Left kidney (tissue), 2 donors: ENCODE measurements around the gene NCLN. TPM values are rescaled to one million over a fixed set of nuclear protein-coding genes. Genes with fewer than 3 reads are reported as not detected.
"Not testable (repeated sequence)": the region's sequence is repeated elsewhere in the genome, so short reads cannot be mapped to it uniquely, and the experiment has no call there.

Experiments used
- DNase-seq: peaks from one replicate; pipeline ENCODE4 v3.0.0-alpha.2; 2013
- polyA plus RNA-seq: library from polyadenylated mRNA; unstranded; fragments of 120-200 nt; gene quantifications from one replicate; pipeline ENCODE4 v1.2.1, GENCODE V29; 2013; ENCODE audit not compliant: insufficient read length

The NCLN gene
- polyA plus RNA-seq, 1 donor, result 38.7 TPM

DNA sequence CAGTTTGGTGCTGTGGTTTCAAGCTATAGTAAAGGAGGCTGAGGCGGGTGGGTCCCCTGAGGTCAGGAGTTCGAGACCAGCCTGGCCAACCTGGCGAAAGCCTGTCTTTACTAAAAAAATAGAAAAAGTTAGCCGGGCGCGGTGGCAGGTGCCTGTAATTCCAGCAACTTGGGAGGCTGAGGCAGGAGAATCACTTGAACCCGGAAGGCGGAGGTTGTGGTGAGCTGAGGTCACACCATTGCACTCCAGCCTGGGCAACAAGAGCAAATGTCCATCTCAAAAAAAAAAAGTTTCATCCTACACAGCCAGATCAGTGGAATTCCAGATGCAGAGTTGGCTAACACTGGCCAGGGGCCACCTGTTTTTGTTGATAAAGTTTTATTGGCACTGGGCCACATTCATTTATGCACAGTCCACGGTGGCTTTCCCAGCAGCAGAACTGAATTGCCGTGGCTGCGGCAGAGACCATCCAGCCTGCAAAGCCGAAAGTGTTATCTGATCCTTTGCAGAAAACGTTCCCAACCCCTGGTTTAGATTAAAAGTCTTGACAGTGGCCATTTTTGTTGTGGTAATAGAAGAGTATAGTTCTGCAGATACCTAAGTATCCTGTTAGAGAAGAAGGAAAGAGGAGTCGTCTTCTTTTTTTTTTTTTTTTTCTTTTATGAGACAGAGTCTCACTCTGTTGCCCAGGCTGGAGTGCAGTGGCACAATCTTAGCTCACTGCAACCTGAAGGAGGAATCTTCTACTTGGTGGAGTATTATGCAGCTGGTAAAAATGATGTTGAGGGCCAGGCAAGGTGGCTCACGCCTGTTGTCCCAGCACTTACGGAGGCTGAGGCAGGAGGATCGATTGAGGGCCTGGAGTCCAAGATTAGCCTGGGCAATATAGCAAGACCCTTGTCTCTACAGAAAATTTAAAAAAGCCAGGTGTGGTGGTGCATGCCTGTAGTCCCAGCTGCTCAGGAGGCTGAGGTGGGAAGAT lies 8.7 kb downstream of the NCLN start:
- DNase-seq, result no peak

DNA sequence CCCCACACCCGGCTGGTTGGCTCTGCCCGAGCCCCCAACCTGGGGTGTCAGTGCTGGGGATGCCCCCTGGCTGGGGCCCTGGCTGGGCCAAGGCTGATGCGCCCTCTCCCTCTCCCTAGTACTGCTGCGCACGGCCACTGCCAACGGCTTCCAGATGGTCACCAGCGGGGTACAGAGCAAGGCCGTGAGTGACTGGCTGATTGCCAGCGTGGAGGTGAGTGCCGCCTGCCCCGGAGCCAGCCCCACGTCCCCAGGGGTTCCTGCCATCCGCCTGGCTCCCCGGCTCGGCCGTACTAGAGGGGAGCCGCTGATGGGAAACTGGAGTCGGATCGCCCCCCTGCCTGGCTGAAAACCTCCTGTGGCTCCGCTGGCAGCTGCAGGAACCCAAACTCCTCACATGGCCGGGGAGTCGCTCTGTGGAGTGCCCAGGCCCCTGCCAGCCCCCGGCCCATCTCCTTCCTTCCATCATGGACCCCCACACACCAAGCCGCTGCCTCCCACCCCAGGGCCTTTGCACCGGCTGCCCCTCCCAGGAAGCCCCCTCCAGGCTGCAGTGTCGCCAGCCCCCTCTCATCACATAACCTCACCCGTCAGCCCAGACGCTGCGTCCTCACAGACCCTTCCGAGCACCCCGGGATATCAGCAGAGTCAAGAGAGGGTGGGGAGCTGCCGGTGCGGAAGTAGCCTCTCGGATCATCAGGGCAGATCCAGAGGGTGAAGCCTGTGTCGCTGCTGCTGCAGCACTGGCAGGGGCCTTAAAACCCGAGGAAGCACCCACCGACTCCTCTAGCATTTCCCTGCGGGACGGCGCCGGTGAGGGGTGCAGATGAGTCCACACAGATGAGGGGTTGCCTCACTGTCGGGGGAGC lies 10.6 kb downstream of the NCLN start:
- no peak for DNase-seq

DNA sequence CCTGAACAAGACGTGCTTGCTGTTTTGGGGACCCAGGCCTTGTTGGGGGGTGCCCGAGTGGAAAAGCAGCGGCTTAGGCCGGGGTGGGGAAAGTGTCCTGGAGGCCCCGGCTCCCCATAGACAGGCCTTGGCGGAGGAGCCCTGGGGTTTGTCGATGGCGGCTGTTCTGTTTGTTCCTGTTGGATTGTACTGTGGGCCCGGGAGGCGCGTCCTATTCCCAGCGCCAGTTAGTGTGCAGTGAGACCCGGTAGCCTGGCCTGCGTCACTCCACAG lies 11.1 kb downstream of the NCLN start:
- no peak for DNase-seq

DNA sequence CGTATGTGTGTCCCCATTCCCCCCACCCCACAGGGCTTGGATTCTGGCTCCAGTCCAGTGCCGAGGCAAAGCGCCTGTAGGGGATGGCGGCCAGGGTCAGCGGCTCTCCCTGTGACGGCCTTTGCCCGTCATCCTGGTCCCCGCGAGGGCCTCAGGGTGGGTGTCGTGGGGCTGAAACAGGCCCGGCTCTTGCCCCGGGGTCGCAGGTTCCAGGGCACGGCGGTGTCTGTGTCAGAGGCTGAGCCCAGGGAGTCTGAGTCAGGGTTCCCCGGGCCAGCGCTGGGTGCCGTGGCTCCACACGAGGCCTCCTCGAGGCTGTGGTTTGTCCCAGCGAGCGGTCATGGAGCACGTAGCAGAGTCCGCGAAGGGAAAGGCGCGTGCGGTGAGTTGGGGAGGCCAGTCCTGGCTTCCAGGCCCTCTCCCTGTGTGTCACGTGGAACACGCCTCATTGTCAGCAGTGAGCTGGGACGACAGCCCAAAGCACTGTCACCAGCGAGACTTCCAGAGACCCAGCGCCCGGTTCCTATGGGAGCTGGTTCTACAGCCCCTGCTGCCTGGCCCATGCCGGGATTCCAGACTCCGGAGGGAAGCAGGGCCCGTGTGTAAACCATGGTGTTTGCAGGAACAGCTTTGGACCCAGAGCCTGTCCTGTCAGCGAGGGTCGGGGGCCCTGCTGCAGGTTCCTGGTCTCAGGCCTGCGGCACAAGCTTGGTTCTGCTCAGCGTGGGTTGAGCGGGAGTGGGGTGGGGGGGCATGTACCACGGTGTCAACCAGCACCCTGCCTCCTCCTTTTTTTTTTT lies 13.4 kb downstream of the NCLN start:
- DNase-seq, result no peak

DNA sequence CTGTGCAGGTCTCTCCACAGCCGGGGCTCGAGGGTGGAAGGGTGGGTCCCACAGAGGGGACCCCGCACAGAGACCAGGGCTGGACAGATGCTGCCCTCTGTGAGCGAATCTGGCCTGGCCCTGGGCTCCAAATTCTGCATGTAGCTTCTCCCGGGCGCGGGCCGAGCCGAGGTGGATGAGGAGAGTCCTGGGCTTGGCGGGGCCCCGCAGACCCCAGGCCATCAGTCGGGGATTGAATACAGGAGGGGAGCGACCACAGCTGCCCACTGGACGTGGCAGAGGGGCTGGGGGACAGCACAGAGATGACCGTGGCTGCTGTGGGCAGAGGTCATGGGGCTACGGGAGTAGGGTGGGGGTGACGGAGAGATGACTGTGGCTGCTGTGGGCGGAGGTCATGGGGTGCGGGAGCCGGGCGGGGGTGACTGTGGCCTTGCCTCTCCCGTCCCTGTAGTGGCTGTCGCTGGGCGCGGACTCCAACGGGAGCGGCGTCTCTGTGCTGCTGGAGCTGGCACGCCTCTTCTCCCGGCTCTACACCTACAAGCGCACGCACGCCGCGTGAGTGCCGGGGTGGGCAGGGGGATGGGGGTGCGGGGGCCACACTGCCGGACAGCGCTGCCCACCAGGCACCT lies 15.5 kb downstream of the NCLN start:
- DNase-seq, result no peak

DNA sequence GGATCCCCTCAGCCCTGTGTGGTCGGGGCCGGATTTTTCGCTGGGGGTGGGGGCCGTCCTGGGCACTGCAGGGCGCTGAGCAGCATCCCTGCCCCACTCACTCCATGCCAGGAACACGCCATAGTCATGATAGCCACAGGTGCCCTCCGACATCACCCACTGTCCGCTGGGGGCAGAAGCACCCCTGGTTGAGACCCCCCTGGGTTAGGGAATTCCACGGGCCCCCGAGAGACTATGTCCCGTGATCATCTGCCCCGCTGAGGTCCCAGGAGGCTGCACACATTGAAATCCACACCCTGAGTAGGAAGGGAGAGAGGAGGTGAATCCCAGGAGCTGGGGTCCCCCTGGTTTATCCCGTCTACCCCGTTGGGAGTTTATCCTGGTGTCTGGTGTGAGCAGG lies 16.2 kb downstream of the NCLN start:
- DNase-seq, result no peak

DNA sequence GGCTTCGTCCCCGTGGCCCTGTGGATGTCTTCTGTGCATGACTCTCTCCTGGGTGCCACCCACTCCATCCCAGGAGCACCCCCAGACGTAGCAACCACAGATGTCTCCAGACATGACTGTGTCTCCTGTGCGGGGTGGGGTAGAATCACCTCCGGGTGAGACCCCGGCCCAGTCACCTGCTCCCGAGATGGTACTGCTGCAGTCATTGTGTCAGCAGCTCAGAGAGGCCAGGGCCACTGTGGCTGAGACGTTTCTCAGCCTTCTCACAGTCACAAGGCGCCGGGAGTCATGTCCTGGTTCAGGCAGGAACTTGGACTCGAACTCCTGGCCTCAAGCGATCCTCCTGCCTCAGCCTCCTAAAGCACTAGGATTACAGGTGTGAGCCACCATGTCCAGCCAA lies 16.6 kb downstream of the NCLN start:
- no peak for DNase-seq

DNA sequence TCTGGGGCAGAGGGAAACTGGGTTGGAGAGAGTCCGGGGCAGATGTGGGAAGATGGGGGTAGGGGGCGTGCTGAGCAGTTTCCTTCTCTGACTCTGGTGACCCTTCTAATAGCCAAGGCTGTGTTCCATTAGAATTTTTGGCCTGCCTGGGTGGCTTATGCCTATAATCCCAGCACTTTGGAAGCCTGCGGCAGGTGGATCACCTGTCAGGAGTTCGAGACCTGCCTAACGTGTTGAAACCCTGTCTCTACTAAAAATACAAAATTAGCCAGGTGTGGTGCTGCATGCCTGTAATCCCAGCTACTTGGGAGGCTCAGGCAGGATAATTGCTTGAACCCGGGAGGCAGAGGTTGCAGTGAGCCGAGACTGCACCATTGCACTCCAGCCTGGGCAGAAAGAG lies 17.2 kb downstream of the NCLN start:
- not testable (repeated sequence) for DNase-seq

DNA sequence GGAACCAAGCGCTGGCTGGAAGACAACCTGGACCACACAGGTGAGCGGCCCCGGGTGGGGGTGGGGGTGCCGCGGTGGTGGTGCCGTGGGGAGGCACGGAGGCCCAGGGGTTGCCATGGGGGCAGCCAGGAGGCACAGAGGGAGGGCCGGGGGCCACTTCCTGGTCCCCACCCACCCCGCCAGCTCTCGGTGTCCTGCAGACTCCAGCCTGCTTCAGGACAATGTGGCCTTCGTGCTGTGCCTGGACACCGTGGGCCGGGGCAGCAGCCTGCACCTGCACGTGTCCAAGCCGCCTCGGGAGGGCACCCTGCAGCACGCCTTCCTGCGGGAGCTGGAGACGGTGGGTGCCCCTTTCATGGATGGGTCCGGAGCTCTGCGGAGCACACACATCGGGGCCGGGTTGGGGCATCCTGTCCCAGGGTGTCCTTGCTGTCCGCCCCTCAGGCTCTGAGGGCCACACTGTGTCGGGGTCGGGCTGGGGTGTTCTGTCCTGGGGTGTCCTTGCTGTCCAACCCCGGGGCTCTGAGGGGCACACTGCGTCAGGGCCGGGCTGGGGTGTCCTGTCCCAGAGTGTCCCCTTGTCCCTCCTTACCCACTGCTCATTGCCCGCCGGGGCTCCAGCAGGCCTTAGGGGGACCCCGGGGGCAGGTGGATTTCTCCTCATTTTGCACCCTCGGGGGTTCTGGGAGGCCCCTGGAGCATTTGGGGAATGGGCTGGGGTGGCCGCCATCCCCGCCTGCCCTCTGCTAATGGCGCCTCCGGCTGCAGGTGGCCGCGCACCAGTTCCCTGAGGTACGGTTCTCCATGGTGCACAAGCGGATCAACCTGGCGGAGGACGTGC lies 18.3 kb downstream of the NCLN start:
- DNase-seq, result no peak

DNA sequence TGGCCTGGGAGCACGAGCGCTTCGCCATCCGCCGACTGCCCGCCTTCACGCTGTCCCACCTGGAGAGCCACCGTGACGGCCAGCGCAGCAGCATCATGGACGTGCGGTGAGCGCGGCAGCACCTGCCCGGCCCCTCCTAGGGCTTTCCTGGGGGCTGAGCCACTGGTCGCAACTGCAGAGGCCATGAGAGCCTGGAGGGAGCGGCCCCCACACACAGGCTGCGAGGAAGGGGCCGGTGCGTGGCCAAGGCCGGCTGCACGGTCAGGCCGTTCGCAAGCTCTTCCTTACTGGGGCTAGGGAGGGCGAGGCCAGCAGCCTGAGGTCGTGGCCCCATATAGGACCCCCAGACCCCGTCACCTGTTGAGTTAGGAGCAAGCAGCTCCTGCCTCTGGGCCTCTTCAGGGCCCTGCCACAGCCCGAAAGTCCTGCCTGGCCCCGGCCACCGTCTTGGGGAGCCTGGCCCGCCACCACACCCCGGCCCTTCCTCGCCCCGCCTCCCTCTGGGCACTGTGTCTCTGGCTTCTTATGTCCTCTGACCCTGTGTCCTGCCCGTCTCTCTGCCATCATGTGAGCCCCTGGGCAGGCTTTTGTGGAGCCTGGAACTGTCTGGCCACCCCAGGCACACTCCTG lies 19.0 kb downstream of the NCLN start:
- no peak for DNase-seq

DNA sequence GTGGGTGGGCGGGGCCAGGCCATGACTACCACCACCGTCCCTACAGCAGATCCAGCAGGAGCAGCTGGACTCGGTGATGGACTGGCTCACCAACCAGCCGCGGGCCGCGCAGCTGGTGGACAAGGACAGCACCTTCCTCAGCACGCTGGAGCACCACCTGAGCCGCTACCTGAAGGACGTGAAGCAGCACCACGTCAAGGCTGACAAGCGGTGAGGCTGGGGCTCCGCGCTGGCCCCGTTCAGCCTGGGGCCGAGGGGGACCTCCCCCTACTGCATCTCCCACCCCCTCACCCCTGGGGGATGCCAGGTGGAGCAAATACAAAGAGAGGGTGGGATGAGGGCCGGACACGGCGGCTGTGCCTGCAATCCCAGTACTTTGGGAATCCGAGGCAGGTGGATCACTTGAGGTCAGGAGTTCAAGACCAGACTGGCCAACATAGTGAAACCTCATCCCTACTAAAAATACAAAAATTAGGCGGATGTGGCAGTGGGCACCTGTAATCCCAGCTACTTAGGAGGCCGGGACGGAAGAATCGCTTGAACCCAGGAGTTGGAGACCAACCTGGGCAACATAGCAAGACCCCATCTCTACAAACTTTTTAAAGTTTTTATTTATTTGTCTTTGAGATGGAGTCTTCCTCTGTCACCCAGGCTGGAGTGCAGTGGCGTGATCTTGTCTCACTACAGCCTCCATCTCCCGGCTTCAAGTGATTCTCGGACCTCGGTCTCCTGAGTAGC lies 20.7 kb downstream of the NCLN start:
- no peak for DNase-seq

DNA sequence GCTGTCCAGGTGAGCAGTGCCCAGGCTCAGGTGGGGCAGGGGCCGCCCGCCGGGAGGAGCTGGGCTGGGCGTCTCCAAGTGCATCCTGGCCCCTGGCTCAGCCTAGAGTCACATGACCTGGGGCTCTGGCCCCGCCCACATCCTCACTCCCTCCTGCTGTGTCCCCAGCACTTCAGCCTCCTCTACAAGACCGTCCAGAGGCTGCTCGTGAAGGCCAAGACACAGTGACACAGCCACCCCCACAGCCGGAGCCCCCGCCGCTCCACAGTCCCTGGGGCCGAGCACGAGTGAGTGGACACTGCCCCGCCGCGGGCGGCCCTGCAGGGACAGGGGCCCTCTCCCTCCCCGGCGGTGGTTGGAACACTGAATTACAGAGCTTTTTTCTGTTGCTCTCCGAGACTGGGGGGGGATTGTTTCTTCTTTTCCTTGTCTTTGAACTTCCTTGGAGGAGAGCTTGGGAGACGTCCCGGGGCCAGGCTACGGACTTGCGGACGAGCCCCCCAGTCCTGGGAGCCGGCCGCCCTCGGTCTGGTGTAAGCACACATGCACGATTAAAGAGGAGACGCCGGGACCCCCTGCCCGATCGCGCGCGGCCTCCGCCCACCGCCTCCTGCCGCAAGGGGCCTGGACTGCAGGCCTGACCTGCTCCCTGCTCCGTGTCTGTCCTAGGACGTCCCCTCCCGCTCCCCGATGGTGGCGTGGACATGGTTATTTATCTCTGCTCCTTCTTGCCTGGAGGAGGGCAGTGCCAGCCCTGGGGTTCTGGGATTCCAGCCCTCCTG lies 21.9 kb downstream of the NCLN start:
- no peak for DNase-seq

DNA sequence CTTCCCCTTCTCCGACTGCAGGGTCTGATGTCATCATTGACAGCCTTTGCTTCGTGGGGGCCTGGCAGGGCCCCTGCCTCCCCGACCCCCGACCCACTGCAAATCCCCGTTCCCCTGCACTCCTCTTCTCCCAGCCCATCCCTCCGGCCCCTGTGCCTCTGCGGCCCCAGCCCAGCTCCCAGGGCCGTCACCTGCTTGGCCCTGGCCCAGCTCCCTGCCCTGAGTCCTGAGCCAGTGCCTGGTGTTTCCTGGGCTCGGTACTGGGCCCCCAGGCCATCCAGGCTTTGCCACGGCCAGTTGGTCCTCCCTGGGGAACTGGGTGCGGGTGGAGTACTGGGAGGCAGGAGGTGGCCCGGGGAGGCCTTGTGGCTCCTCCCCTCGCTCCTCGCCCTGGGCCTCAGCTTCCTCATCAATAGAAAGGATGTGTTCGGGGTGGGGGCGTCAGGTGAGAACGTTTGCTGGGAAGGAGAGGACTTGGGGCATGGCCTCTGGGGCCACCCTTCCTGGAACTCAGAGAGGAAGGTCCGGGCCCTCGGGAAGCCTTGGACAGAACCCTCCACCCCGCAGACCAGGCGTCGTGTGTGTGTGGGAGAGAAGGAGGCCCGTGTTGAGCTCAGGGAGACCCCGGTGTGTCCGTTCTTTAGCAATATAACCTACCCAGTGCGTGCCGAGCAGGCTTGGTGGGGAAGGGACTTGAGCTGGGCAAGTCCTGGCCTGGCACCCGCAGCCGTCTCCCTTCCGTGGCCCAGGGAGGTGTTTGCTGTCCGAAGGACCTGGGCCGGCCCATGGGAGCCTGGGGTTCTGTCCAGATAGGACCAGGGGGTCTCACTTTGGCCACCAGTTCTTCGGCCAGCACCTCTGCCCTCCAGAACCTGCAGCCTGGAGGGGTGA lies 22.8 kb downstream of the NCLN start:
- DNase-seq, result no peak

DNA sequence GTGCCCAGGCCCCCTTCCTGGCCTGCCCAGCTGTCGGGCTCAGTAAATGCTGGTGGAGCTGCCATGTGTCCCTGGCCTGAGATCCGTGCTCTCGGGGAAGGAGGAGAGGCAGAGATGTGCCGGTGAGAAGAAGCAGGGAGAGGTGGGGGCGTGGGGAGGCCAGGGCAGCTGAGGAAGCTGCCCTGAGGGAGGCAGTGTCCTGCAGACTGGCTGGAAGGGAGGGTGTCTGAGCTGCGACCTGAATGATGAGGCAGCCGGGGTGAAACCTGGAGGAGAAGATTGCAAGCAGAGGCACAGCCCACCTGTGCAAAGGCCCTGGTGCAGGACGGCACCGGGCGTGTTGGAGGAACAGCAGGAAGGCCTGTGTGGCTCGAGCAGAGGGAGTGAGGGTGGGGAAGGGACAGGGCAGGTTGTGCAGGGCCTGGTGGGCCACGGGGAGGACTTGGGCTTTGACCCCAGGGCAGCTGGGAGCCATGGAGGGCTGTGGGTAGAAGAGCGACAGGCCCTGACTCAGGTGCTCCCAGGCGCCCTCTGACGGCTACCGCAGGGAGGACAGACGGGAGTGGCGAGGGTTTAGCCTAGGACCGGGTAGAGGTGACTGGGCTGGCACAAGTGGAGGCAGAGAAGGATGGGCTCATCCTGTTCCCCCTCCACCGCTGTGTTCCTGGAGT lies 24.8 kb downstream of the NCLN start:
- DNase-seq, result no peak

DNA sequence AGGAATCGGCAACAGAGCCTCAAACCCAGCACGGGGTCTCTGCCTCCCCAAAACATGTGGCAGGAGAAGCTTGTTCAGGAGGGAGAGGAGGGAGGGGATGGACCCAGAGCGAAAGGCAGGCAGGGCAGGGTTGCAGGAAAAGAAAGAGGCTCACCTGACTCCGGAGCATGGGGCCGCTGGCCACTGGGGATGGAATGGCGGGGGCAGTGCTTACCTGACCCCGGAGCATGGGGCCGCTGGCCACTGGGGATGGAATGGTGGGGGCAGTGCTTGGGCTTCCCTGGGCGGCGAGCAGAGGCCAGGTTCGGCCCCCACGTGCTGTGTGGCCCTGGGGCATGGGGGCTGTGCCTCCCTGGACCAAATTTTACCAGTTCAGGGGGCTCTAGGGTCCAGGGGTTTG lies 25.5 kb downstream of the NCLN start:
- no peak for DNase-seq

DNA sequence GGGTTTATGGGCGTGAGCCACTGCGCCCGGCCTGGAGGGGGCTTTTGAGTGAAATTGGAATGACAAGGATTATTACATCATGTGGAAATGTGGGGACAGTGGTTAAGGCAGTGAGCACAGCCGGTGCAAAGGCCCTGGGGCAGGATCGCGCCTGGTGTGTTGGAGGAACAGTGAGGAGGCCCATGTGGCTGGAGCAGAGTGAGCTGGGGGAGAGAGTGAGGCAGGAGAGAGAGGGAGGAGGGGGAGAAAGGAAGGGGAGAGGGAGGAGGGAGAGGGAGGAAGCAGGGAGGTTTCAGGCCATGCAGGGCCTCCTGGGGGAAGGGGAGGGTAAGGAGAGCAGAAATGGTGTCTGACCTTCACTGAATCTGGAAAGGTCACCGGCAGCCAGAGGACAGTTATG lies 27.4 kb downstream of the NCLN start:
- no peak for DNase-seq

DNA sequence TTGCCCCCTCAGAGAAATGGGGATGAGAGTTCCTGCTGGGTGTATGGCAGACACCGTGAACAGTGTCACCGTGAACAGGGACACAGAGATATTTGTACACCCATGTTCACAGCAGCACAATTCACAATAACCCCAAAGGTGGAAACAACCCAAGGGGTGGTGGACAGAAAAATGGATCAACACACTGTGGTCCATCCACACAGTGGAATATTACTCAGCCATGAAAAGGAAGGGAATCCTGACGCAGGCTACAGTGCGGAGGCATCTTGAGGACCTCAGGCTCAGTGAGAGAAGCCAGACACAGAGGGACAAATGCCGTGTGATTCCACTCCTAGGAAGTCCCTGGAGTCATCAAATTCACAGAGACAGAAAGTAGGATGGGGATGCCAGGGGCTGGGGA lies 31.1 kb downstream of the NCLN start:
- DNase-seq, result no peak
